Mononuclear cell (primary cell): ENCODE results near the gene PFAS. TPM values are rescaled to one million over a fixed set of nuclear protein-coding genes. Genes with fewer than 3 reads are reported as not detected.

ENCODE experiments used
- H3K27me3 ChIP-seq: 2 replicates; pipeline ENCODE4 v1.6.0; 2011; ENCODE audit warnings: low read length, control low read depth; ENCODE audit not compliant: insufficient read depth
- H3K4me1 ChIP-seq: 2 replicates; pipeline ENCODE4 v1.5.1; 2011; ENCODE audit warnings: mild to moderate bottlenecking, low read length, control low read depth; ENCODE audit not compliant: insufficient read depth
- H3K4me3 ChIP-seq: 2 replicates; pipeline ENCODE4 v1.5.1; 2011; ENCODE audit warnings: mild to moderate bottlenecking, low read length, moderate library complexity
- H3K9me3 ChIP-seq: 2 replicates; pipeline ENCODE4 v1.5.1; 2011; ENCODE audit warnings: low read depth, mild to moderate bottlenecking, control low read depth, low read length
- total RNA-seq: library from RNA; depleted of rRNA; stranded (reverse); fragments of >200 nt; gene quantifications from one replicate; pipeline ENCODE4 v1.2.3, GENCODE V29; 2012

The PFAS gene
- total RNA-seq, 1 donor: 6.0 TPM

GRCh38 chr17:8222630-8223355 is 26.3 kb upstream of the PFAS start:
- Histone ChIP-seq H3K4me1 (peaks cover 49% of the 10 kb centered on the region), H3K9me3 (no peaks in the 10 kb centered on the region), H3K4me3 (peak overlapping the region; percentile 75), H3K27me3 (no peaks in the 10 kb centered on the region)

GRCh38 chr17:8223356-8224126 is 25.5 kb upstream of the PFAS start:
- Histone ChIP-seq H3K4me3 (peak overlapping the region; percentile 75), H3K4me1 (peaks cover 49% of the 10 kb centered on the region), H3K27me3 (no peaks in the 10 kb centered on the region)

GRCh38 chr17:8224891-8225812 is 23.9 kb upstream of the PFAS start:
- H3K4me3 ChIP-seq: no peak overlapping the region
- H3K4me1 ChIP-seq: peaks cover 43% of the 10 kb centered on the region
- H3K9me3 ChIP-seq: no peaks in the 10 kb centered on the region
- H3K27me3 ChIP-seq: no peaks in the 10 kb centered on the region

More at GRCh38 chr17:8223356-8224126, 25.5 kb upstream of the PFAS start:
- H3K9me3 ChIP-seq: no peaks in the 10 kb centered on the region

DNA sequence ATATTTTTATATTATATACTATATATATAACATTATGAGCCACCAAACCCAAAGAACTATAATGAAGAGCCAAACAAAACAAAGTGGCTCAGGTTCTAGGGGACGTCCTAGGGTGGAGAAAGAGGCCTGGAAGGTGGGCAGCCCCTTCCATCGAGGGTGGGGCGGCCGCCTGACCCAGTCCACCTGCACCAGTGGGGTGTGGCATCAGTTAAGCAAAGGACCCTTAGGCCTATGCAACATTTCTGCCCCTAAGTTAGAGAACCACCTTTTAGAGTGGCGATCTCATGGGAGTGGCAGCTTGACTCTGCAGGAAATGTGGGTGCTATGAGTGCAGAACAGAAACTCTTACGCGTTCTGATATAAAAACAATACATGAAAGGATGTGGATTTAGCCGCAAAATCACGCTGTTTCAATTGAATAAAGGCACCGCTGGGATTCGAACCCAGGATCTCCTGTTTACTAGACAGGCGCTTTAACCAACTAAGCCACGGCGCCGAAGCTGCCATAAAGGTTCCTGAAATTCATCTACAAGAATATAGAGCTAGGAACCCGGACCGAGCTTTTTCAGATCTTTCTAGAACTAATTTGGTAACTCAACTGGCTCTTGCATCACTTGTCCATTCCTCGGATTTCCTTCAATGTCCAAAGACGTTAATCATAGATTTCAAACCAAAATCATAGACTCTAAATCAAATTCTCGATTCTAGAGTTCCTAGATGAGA is 23.1 kb upstream of the PFAS start:
- peaks cover 35% of the 10 kb centered on the region for H3K4me1 ChIP-seq

GRCh38 chr17:8226536-8227237 is 22.4 kb upstream of the PFAS start:
- H3K9me3 ChIP-seq: no peaks in the 10 kb centered on the region
- H3K4me3 ChIP-seq: no peak overlapping the region
- H3K4me1 ChIP-seq: peaks cover 33% of the 10 kb centered on the region
- no peaks in the 10 kb centered on the region for H3K27me3 ChIP-seq

More for the DNA sequence above, 23.1 kb upstream of the PFAS start:
- H3K4me3 ChIP-seq: no peak overlapping the region
- H3K9me3 ChIP-seq: no peaks in the 10 kb centered on the region
- H3K27me3 ChIP-seq: no peaks in the 10 kb centered on the region

DNA sequence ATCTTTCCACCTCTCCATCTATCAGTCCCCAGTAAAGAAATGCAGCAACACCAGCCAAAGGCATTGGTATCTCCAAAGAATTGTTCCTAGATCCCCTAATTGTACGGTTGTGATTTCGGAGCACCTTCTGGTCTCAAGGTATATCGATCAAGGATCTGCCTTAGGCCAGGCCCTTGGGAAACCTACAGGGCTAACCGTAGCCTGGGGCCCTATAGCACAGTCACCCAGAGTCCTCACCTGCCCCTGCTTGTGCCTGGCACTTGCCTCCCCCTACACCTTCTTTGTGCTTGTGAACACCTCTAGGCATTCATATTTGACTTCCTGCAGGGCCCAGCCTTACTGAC is 21.9 kb upstream of the PFAS start:
- H3K9me3 ChIP-seq: no peaks in the 10 kb centered on the region
- peaks cover 33% of the 10 kb centered on the region for H3K4me1 ChIP-seq
- H3K27me3 ChIP-seq: no peaks in the 10 kb centered on the region
- H3K4me3 ChIP-seq: no peak overlapping the region

DNA sequence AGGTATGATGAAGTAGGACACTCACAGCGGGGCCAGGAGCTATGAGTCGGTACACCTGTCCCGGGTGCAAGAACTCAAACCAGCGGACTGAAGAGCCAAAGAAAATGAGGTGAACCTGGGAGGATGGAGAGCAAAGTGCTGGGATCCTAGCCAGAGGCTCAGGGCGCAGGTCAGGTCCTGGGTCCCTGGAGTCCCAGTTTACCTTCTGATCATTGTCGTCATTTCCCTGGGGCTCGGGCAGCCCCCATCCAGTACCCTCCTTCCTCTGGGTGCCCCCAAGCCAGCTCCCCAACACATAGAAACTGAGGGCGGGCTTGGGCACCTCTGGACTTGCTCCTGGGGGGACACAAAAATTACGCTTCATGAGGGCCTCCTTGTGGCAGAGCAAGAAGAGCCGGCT is 17.4 kb upstream of the PFAS start:
- no peak overlapping the region for H3K4me3 ChIP-seq
- no peaks in the 10 kb centered on the region for H3K9me3 ChIP-seq
- peaks cover 12% of the 10 kb centered on the region for H3K4me1 ChIP-seq
- H3K27me3 ChIP-seq: no peaks in the 10 kb centered on the region

- Histone ChIP-seq H3K4me3 (no peak overlapping the region), H3K4me1 (peaks cover 5% of the 10 kb centered on the region), H3K27me3 (no peaks in the 10 kb centered on the region), H3K9me3 (no peaks in the 10 kb centered on the region)
Observed at GRCh38 chr17:8234361-8235270, 14.5 kb upstream of the PFAS start.

GRCh38 chr17:8235676-8236075 is 13.4 kb upstream of the PFAS start:
- no peak overlapping the region for H3K4me3 ChIP-seq
- H3K4me1 ChIP-seq: peaks cover 5% of the 10 kb centered on the region
- H3K27me3 ChIP-seq: no peaks in the 10 kb centered on the region
- no peaks in the 10 kb centered on the region for H3K9me3 ChIP-seq

DNA sequence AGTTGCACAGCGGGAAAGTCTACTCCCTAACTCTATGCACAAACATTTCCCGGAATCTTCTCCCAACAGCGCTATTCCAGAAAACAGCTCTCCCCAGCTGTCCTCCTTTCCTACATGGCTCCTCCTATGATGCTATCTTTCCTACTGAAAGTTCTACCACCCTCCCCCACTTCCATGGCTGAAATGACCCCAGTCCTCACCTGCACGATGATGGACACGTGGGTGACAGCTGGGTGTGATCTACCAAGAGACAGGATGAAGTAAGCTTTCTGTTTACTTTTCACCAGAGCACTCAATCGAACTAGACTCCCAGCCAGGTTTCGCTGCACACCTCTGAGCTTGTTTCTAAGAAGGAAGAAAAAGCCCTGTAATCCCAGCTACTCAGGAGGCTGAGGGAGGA is 11.9 kb upstream of the PFAS start:
- Histone ChIP-seq H3K4me3 (no peak overlapping the region), H3K4me1 (peaks cover 5% of the 10 kb centered on the region), H3K27me3 (no peaks in the 10 kb centered on the region), H3K9me3 (no peaks in the 10 kb centered on the region)

- Histone ChIP-seq H3K9me3 (no peaks in the 10 kb centered on the region), H3K4me1 (peaks cover 5% of the 10 kb centered on the region), H3K4me3 (no peak overlapping the region), H3K27me3 (no peaks in the 10 kb centered on the region)
Observed at GRCh38 chr17:8237886-8238285, 11.2 kb upstream of the PFAS start.

DNA sequence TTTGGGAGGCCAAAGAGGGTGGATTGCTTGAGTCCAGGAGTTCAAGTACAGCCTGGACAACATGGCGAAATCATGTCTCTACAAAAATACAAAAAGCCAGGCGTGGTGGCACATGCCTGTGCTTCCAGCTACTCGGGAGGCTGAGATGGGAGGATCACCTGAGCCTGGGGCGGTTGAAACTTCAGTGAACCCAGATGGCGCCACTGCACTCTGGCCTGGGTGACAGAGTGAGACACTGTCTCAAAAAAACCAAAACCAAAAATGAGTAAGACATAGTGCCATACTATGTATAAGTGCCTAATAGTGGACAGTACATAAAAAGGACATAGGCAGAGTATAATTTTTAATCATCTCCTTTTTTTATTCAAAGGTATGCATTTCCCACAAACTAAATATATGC is 5.3 kb upstream of the PFAS start:
- peaks cover 33% of the 10 kb centered on the region for H3K4me1 ChIP-seq
- no peak overlapping the region for H3K4me3 ChIP-seq

GRCh38 chr17:8244768-8245167 is 4.3 kb upstream of the PFAS start:
- no peaks in the 10 kb centered on the region for H3K9me3 ChIP-seq
- H3K4me3 ChIP-seq: no peak overlapping the region
- H3K4me1 ChIP-seq: peaks cover 40% of the 10 kb centered on the region
- H3K27me3 ChIP-seq: no peaks in the 10 kb centered on the region

More for the DNA sequence above, 5.3 kb upstream of the PFAS start:
- Histone ChIP-seq H3K27me3 (no peaks in the 10 kb centered on the region), H3K9me3 (no peaks in the 10 kb centered on the region)
